SK-N-SH (cell line): ENCODE measurements around the gene MAP1B.

Experiments used
- CTCF ChIP-seq: fragments of 200-600 bp; sonication (generic); IDR thresholded peaks from 2 replicates; pipeline ENCODE4 v1.6.1; 2017; ENCODE audit warnings: antibody characterized with exemption, mild to moderate bottlenecking, moderate library complexity
- EZH2phosphoT487 ChIP-seq: fragments of 200-600 bp; sonication (generic); IDR thresholded peaks from 2 replicates; pipeline ENCODE4 v1.6.1; 2017; ENCODE audit warnings: low read depth, mixed run types, mild to moderate bottlenecking, antibody characterized with exemption, moderate library complexity, borderline replicate concordance
- IRF3 ChIP-seq: fragments of 150-350 bp; IDR thresholded peaks from 2 replicates; pipeline ENCODE4 v1.6.1; 2016; ENCODE audit warnings: mild to moderate bottlenecking, low read depth, low read length
- NRF1 ChIP-seq: IDR thresholded peaks from 2 replicates; pipeline ENCODE4 v1.6.1; 2012; ENCODE audit warnings: low read depth, mild to moderate bottlenecking, low read length
- REST ChIP-seq: IDR thresholded peaks from 2 replicates; pipeline ENCODE4 v1.6.1; 2012; ENCODE audit warnings: mild to moderate bottlenecking, low read depth, low read length, moderate library complexity
- SIN3A ChIP-seq: IDR thresholded peaks from 2 replicates; pipeline ENCODE4 v1.6.1; 2012; ENCODE audit warnings: low read depth, mild to moderate bottlenecking, low read length, moderate library complexity, borderline replicate concordance
- USF1 ChIP-seq: IDR thresholded peaks from 2 replicates; pipeline ENCODE4 v1.4.0; 2012; ENCODE audit warnings: low read depth, borderline replicate concordance
- TF ChIP-seq, protein P1 (sequence below): IDR thresholded peaks from 2 replicates; pipeline ENCODE4; 2012

DNA sequence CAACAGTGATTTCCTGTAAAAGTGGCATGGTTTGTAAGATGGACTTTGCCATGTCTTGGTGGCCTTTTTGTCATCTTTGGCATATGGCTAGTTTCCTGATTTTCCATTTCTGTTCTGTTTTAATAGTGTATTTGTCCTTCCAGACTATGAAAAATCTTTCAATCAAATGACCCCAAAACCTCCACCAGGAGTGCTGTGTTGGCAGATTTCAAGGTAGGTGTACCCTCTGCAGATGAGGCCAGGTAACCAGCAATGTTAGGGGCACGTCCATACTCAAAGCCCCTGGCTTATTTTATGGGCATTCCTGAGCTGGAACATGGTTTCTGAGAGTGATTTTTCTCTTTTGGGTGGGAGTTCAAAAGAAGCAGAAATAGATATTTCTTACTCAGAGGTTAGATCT is 15.2 kb upstream of the MAP1B start:
- TF ChIP-seq NRF1 (no peak), CTCF (no peak), REST (no peak), IRF3 (no peak), EZH2phosphoT487 (no peak), SIN3A (no peak), USF1 (no peak)
- TF ChIP-seq, protein P1, sequence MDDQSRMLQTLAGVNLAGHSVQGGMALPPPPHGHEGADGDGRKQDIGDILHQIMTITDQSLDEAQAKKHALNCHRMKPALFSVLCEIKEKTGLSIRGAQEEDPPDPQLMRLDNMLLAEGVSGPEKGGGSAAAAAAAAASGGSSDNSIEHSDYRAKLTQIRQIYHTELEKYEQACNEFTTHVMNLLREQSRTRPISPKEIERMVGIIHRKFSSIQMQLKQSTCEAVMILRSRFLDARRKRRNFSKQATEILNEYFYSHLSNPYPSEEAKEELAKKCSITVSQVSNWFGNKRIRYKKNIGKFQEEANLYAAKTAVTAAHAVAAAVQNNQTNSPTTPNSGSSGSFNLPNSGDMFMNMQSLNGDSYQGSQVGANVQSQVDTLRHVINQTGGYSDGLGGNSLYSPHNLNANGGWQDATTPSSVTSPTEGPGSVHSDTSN = no peak
